IMR-90 (cell line): Measurements from ENCODE around the gene CELA1. TPM values are rescaled to one million over a fixed set of nuclear protein-coding genes. Genes with fewer than 3 reads are reported as not detected.

Source experiments
- ATAC-seq: fragments of 200-7000 bp; cut with Tn5 transposase; 2 replicates; pipeline ENCODE4 v1.9.1; 2020; ENCODE audit warnings: low read depth, mild to moderate bottlenecking, moderate library complexity
- BruUV-seq: library from RNA; stranded (reverse); fragments of 400-500 nt; replicated peaks from 2 replicates; lab custom pipeline; 2021; lab: Mats Ljungman, UMichigan
- CTCF ChIA-PET: fragments of 300-600 bp; formaldehyde crosslinking; extraction: SDS; loops from one replicate; lab custom pipeline; 2021; ENCODE audit warnings: antibody characterized with exemption; lab: Yijun Ruan, JAX
- POLR2A ChIA-PET: fragments of 300-600 bp; sonication (Branson Sonifier 250); formaldehyde crosslinking; loops from one replicate; lab custom pipeline; 2022; ENCODE audit warnings: antibody characterized with exemption; ENCODE audit not compliant: unreplicated experiment; lab: Charles Lee
- DNase-seq: peaks from one replicate; pipeline ENCODE4 v3.0.0; 2013
- H2AFZ ChIP-seq: replicated peaks from 2 replicates; pipeline ENCODE3; 2013; ENCODE audit warnings: low read length, mild to moderate bottlenecking; ENCODE audit not compliant: poor library complexity
- H2AK5ac ChIP-seq: 2 replicates; pipeline ENCODE4 v1.6.1; 2013; ENCODE audit warnings: low read depth, low read length, inconsistent platforms
- H2AK9ac ChIP-seq: replicated peaks from 2 replicates; pipeline ENCODE3; 2013; ENCODE audit warnings: mild to moderate bottlenecking, low read depth, low read length, moderate library complexity; ENCODE audit not compliant: poor library complexity
- H2BK120ac ChIP-seq: 2 replicates; pipeline ENCODE4 v1.6.1; 2013; ENCODE audit warnings: low read depth, low read length, inconsistent platforms
- H2BK15ac ChIP-seq: 3 replicates; pipeline ENCODE4 v1.6.1; 2013; ENCODE audit warnings: low read depth, low read length, inconsistent platforms
- H2BK20ac ChIP-seq: 2 replicates; pipeline ENCODE4 v1.6.1; 2013; ENCODE audit warnings: low read depth, mild to moderate bottlenecking, inconsistent platforms, low read length, moderate library complexity
- H2BK5ac ChIP-seq: 2 replicates; pipeline ENCODE4 v1.6.1; 2013; ENCODE audit warnings: mild to moderate bottlenecking, low read depth, low read length, inconsistent platforms; ENCODE audit not compliant: poor library complexity, severe bottlenecking
- H3K14ac ChIP-seq: replicated peaks from 2 replicates; pipeline ENCODE4 v1.6.1; 2013; ENCODE audit warnings: low read depth, low read length, inconsistent platforms
- H3K18ac ChIP-seq: 2 replicates; pipeline ENCODE4 v1.6.1; 2013; ENCODE audit warnings: low read depth, low read length, control low read depth
- H3K23ac ChIP-seq: 2 replicates; pipeline ENCODE4 v1.6.1; 2013; ENCODE audit warnings: low read depth, low read length, inconsistent platforms
- H3K27ac ChIP-seq: 2 replicates; pipeline ENCODE4 v1.5.1; 2013; ENCODE audit warnings: mild to moderate bottlenecking, control low read depth, low read length; ENCODE audit not compliant: insufficient read depth
- H3K27me3 ChIP-seq: 2 replicates; pipeline ENCODE4 v1.6.1; 2013; ENCODE audit warnings: low read length; ENCODE audit not compliant: control insufficient read depth, insufficient read depth
- H3K36me3 ChIP-seq: 2 replicates; pipeline ENCODE4 v1.6.1; 2013; ENCODE audit warnings: low read length, mixed read lengths; ENCODE audit not compliant: control insufficient read depth, insufficient read depth
- H3K4ac ChIP-seq: 2 replicates; pipeline ENCODE4 v1.6.1; 2013; ENCODE audit warnings: low read depth, low read length, inconsistent platforms
- H3K4me1 ChIP-seq: 2 replicates; pipeline ENCODE4 v1.6.1; 2013; ENCODE audit warnings: low read length, mixed read lengths; ENCODE audit not compliant: control insufficient read depth, insufficient read depth
- H3K4me2 ChIP-seq: 2 replicates; pipeline ENCODE4 v1.6.1; 2013; ENCODE audit warnings: low read depth, mild to moderate bottlenecking, control low read depth, low read length, moderate library complexity
- H3K4me3 ChIP-seq: 2 replicates; pipeline ENCODE4 v1.5.1; 2013; ENCODE audit warnings: low read depth, mild to moderate bottlenecking, control low read depth, low read length, moderate library complexity; ENCODE audit not compliant: insufficient read depth
- H3K56ac ChIP-seq: 2 replicates; pipeline ENCODE4 v1.6.1; 2013; ENCODE audit warnings: low read length, inconsistent platforms; ENCODE audit not compliant: insufficient read depth; ENCODE audit errors: extremely low read depth
- H3K79me1 ChIP-seq, 2 experiments: 2 replicates each; pipeline ENCODE4 v1.6.1; 2013; ENCODE audit warnings: low read length in 2 of 2, inconsistent platforms in 1 of 2, low read depth in 1 of 2
- H3K9ac ChIP-seq: 2 replicates; pipeline ENCODE4 v1.6.1; 2013; ENCODE audit warnings: low read depth, low read length, control low read depth
- H3K9me1 ChIP-seq: 2 replicates; pipeline ENCODE4 v1.6.1; 2013; ENCODE audit warnings: low read length, inconsistent platforms; ENCODE audit not compliant: insufficient read depth
- H3K9me3 ChIP-seq: 2 replicates; pipeline ENCODE4 v1.6.1; 2013; ENCODE audit warnings: low read length; ENCODE audit not compliant: control insufficient read depth, insufficient read depth
- H4K20me1 ChIP-seq: 2 replicates; pipeline ENCODE4 v1.6.1; 2013; ENCODE audit warnings: low read length, inconsistent platforms; ENCODE audit not compliant: insufficient read depth
- H4K5ac ChIP-seq: 2 replicates; pipeline ENCODE4 v1.6.1; 2013; ENCODE audit warnings: mild to moderate bottlenecking, low read depth, low read length, control low read depth
- H4K8ac ChIP-seq, 2 experiments: 2 replicates each; pipeline ENCODE4 v1.6.1; 2013; ENCODE audit warnings: low read depth in 2 of 2, low read length in 2 of 2, control low read depth in 1 of 2, inconsistent platforms in 1 of 2
- H4K91ac ChIP-seq: 2 replicates; pipeline ENCODE4 v1.6.1; 2013; ENCODE audit warnings: low read depth, low read length, inconsistent platforms; ENCODE audit not compliant: insufficient read depth
- BHLHE40 ChIP-seq: fragments of 150-350 bp; IDR thresholded peaks from 2 replicates; pipeline ENCODE4 v1.6.1; 2016; ENCODE audit warnings: mild to moderate bottlenecking, low read depth, low read length
- CEBPB ChIP-seq: IDR thresholded peaks from 2 replicates; pipeline ENCODE4 v1.6.1; 2012; ENCODE audit warnings: low read depth, low read length, improper control_type of control experiment
- CHD1 ChIP-seq: IDR thresholded peaks from 2 replicates; pipeline ENCODE4 v1.6.1; 2012; ENCODE audit warnings: low read depth, low read length, improper control_type of control experiment
- FOS ChIP-seq: fragments of 150-350 bp; IDR thresholded peaks from 2 replicates; pipeline ENCODE4 v1.6.1; 2016; ENCODE audit warnings: low read depth, low read length
- MAFK ChIP-seq: IDR thresholded peaks from 2 replicates; pipeline ENCODE4 v1.6.1; 2012; ENCODE audit warnings: low read depth, low read length, improper control_type of control experiment
- MXI1 ChIP-seq: IDR thresholded peaks from 2 replicates; pipeline ENCODE4 v1.6.1; 2012; ENCODE audit warnings: low read depth, mild to moderate bottlenecking, low read length, moderate library complexity, borderline replicate concordance
- NFE2L2 ChIP-seq: fragments of 150-350 bp; IDR thresholded peaks from 2 replicates; pipeline ENCODE4 v1.6.1; 2016; ENCODE audit warnings: low read depth, mild to moderate bottlenecking, low read length
- POLR2A ChIP-seq: IDR thresholded peaks from 2 replicates; pipeline ENCODE4 v1.6.1; 2012; ENCODE audit warnings: mild to moderate bottlenecking, low read depth, low read length
- RAD21 ChIP-seq: IDR thresholded peaks from 2 replicates; pipeline ENCODE4 v1.6.1; 2012; ENCODE audit warnings: low read length, improper control_type of control experiment
- RCOR1 ChIP-seq: IDR thresholded peaks from 2 replicates; pipeline ENCODE4 v1.6.1; 2012; ENCODE audit warnings: mild to moderate bottlenecking, low read length, improper control_type of control experiment; ENCODE audit not compliant: insufficient replicate concordance
- RFX5 ChIP-seq: IDR thresholded peaks from 2 replicates; pipeline ENCODE4 v1.8.0; 2012; ENCODE audit warnings: low read depth, mild to moderate bottlenecking, low read length, moderate library complexity
- WGBS, 2 experiments: methylation state at CpG; one replicate each; pipeline versions ENCODE4 v1.1.5 to v1.1.7; 2013; ENCODE audit warnings: missing lambda C conversion rate in 2 of 2; ENCODE audit not compliant: insufficient read length in 1 of 2; ENCODE audit errors: extremely low coverage in 2 of 2; 5-methylcytosine and 5-hydroxymethylcytosine counted together
- dilution Hi-C: fragments of 300-500 bp; cut with HindIII; formaldehyde crosslinking; loops from one replicate; pipeline ENCODE4 v1.14.3; 2018; ENCODE audit warnings: low sequenced_read_pairs; ENCODE audit not compliant: unreplicated experiment
- in situ Hi-C: fragments of 300-500 bp; cut with MboI; formaldehyde crosslinking; loops from 3 replicates; pipeline ENCODE4 v1.14.3; 2019; ENCODE audit warnings: low sequenced_read_pairs, inconsistent platforms, mixed read lengths
- intact Hi-C: fragments of 100-400 bp; cut with micrococcal nuclease; formaldehyde crosslinking; loops from 2 replicates; pipeline ENCODE4 v1.10.0; 2022
- polyA plus RNA-seq, 3 experiments: library from polyadenylated mRNA; depleted of rRNA; stranded (reverse); fragments of >200 nt; gene quantifications; 2 replicates each; pipeline ENCODE4 v1.2.3, GENCODE V29; 2012; ENCODE audit warnings: low replicate concordance in 1 of 3
- total RNA-seq: library from RNA; depleted of rRNA; stranded (reverse); fragments of >200 nt; gene quantifications from 2 replicates; pipeline ENCODE4 v1.2.3, GENCODE V29; 2012
- TF ChIP-seq, protein P1 (sequence below): fragments of 150-350 bp; IDR thresholded peaks from 2 replicates; pipeline ENCODE4 v1.6.1; 2016; ENCODE audit warnings: low read depth, mild to moderate bottlenecking, low read length, moderate library complexity, borderline replicate concordance
- TF ChIP-seq, protein P2 (sequence below): conservative IDR thresholded peaks from 2 replicates; pipeline ENCODE4 v1.5.1; 2012; ENCODE audit warnings: mild to moderate bottlenecking, low read depth, low read length, improper control_type of control experiment
- TF ChIP-seq, protein P3 (sequence below): fragments of 150-350 bp; IDR thresholded peaks from 2 replicates; pipeline ENCODE4 v1.6.1; 2017; ENCODE audit warnings: mild to moderate bottlenecking, antibody characterized with exemption, low read length, low read depth

Gene CELA1
- total and polyA plus RNA-seq, 2 of the 4 experiments (the other 2 are of a cell fraction) = not detected

DNA sequence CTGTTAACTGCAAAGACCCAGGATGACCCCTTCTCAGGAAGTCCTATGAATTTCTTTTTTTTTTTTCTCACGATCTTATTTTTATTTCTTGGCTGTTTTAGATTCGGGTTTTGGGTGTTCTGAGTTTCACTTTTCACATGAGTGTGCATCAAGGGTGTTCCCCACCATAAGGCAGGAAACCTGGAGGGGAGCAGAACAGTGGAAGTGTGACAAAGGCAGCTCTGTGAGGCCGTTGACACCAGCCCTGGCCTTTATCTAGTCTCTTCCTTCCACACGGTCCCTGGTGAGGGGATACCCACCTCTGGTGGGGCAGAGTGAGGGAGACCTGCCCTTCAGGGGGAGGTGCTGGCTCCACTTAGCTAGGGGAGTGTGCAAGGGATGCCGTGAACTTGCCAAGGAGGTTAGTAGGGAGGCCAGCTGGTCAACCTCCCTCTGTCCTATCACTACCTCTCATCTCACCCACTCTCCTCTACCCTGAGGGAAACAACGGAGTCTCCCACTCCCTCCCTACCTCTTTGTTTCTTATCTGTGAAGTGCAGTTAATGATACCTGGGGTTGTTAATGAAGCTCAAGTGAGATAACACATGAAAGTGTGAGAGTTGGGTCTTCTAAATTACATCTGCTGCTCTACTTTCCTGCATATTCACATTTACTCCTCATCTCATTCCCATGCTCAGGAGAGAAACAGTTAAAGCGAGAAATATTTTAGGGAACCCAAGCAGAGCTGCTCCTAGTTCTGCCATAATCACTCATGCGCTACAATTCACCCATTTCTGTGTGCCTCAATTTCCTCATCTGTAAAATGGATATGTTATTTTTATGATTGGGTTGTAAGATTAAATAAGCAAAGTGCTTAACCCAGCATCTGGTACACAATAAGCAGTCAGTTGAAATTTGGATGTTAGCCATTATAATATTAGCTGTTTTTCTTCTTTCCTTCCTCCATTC is 49.1 kb upstream of the CELA1 start:
- H4K5ac ChIP-seq = peak overlapping the region; percentile 95
- intact Hi-C loops (no loop called here), in situ Hi-C loops (no loop called here), dilution Hi-C loops (no loop called here)
- no peaks in the 10 kb centered on the region for H3K36me3 ChIP-seq
- peak overlapping the region; percentile 80 for H2BK5ac ChIP-seq
- peak overlapping the region; percentile 57 for H3K23ac ChIP-seq
- H3K56ac ChIP-seq = no peak overlapping the region
- BruUV-seq = no TSS peak
- H3K9ac ChIP-seq = no peak overlapping the region
- H3K27ac ChIP-seq = peak overlapping the region; percentile 57; the same call in 1 of the 2 replicates
- DNase-seq (no peak), ATAC-seq (no peak)
- no peaks in the 10 kb centered on the region for H4K20me1 ChIP-seq
- H3K9me3 ChIP-seq = no peaks in the 10 kb centered on the region
- peaks cover 12% of the 10 kb centered on the region for H3K4me1 ChIP-seq
- H4K8ac ChIP-seq = peak overlapping the region; percentile 69 to 84
- peak overlapping the region; percentile 81 for H2AFZ ChIP-seq
- no peak overlapping the region for H2AK9ac ChIP-seq
- peak overlapping the region; percentile 88 for H2BK120ac ChIP-seq
- ChIA-PET POLR2A (no interaction called here), CTCF (no interaction called here)
- H3K4me3 ChIP-seq = no peak overlapping the region
- H2BK20ac ChIP-seq = peak overlapping the region; percentile 83; the same call in 1 of the 2 replicates
- peaks cover 0 to 18% of the 10 kb centered on the region in 2 experiments; a peak in 2 of 4 replicates for H3K79me1 ChIP-seq
- no CpG with 5 or more reads among the region's 8 CpGs for WGBS, 2 experiments
- no peak overlapping the region for H3K4me2 ChIP-seq
- peak overlapping the region; percentile 99; the same call in 2 of the 3 replicates for H2BK15ac ChIP-seq
- H4K91ac ChIP-seq = peak overlapping the region; percentile 71
- H3K14ac ChIP-seq = peak overlapping the region; percentile 85
- peak overlapping the region; percentile 63 for H3K18ac ChIP-seq
- peaks cover 11% of the 10 kb centered on the region for H3K9me1 ChIP-seq
- peak overlapping the region; percentile 81 for H3K4ac ChIP-seq
- no peaks in the 10 kb centered on the region for H3K27me3 ChIP-seq
- peak overlapping the region; percentile 69 for H2AK5ac ChIP-seq
- TF ChIP-seq RAD21 (no peak), FOS (no peak), MXI1 (no peak), CEBPB (no peak), NFE2L2 (no peak), POLR2A (no peak), MAFK (no peak), BHLHE40 (no peak), RFX5 (no peak), CHD1 (no peak), RCOR1 (no peak)
- TF ChIP-seq, protein P1, sequence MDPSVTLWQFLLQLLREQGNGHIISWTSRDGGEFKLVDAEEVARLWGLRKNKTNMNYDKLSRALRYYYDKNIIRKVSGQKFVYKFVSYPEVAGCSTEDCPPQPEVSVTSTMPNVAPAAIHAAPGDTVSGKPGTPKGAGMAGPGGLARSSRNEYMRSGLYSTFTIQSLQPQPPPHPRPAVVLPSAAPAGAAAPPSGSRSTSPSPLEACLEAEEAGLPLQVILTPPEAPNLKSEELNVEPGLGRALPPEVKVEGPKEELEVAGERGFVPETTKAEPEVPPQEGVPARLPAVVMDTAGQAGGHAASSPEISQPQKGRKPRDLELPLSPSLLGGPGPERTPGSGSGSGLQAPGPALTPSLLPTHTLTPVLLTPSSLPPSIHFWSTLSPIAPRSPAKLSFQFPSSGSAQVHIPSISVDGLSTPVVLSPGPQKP = no peak
- TF ChIP-seq, protein P2, sequence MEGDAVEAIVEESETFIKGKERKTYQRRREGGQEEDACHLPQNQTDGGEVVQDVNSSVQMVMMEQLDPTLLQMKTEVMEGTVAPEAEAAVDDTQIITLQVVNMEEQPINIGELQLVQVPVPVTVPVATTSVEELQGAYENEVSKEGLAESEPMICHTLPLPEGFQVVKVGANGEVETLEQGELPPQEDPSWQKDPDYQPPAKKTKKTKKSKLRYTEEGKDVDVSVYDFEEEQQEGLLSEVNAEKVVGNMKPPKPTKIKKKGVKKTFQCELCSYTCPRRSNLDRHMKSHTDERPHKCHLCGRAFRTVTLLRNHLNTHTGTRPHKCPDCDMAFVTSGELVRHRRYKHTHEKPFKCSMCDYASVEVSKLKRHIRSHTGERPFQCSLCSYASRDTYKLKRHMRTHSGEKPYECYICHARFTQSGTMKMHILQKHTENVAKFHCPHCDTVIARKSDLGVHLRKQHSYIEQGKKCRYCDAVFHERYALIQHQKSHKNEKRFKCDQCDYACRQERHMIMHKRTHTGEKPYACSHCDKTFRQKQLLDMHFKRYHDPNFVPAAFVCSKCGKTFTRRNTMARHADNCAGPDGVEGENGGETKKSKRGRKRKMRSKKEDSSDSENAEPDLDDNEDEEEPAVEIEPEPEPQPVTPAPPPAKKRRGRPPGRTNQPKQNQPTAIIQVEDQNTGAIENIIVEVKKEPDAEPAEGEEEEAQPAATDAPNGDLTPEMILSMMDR = no peak
- TF ChIP-seq, protein P3, sequence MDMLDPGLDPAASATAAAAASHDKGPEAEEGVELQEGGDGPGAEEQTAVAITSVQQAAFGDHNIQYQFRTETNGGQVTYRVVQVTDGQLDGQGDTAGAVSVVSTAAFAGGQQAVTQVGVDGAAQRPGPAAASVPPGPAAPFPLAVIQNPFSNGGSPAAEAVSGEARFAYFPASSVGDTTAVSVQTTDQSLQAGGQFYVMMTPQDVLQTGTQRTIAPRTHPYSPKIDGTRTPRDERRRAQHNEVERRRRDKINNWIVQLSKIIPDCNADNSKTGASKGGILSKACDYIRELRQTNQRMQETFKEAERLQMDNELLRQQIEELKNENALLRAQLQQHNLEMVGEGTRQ = no peak
